DMS 273 (cell line): Measurements from ENCODE around the gene ZBTB39.
"Not testable (repeated sequence)": the region's sequence is repeated elsewhere in the genome, so short reads cannot be mapped to it uniquely, and the experiment has no call there.

Experiments used
- DNase-seq: peaks from one replicate; lab custom pipeline; 2025; ENCODE audit not compliant: unreplicated experiment; lab: John Stamatoyannopoulos, UW

ZBTB39 gene, protein sequence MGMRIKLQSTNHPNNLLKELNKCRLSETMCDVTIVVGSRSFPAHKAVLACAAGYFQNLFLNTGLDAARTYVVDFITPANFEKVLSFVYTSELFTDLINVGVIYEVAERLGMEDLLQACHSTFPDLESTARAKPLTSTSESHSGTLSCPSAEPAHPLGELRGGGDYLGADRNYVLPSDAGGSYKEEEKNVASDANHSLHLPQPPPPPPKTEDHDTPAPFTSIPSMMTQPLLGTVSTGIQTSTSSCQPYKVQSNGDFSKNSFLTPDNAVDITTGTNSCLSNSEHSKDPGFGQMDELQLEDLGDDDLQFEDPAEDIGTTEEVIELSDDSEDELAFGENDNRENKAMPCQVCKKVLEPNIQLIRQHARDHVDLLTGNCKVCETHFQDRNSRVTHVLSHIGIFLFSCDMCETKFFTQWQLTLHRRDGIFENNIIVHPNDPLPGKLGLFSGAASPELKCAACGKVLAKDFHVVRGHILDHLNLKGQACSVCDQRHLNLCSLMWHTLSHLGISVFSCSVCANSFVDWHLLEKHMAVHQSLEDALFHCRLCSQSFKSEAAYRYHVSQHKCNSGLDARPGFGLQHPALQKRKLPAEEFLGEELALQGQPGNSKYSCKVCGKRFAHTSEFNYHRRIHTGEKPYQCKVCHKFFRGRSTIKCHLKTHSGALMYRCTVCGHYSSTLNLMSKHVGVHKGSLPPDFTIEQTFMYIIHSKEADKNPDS

DNA sequence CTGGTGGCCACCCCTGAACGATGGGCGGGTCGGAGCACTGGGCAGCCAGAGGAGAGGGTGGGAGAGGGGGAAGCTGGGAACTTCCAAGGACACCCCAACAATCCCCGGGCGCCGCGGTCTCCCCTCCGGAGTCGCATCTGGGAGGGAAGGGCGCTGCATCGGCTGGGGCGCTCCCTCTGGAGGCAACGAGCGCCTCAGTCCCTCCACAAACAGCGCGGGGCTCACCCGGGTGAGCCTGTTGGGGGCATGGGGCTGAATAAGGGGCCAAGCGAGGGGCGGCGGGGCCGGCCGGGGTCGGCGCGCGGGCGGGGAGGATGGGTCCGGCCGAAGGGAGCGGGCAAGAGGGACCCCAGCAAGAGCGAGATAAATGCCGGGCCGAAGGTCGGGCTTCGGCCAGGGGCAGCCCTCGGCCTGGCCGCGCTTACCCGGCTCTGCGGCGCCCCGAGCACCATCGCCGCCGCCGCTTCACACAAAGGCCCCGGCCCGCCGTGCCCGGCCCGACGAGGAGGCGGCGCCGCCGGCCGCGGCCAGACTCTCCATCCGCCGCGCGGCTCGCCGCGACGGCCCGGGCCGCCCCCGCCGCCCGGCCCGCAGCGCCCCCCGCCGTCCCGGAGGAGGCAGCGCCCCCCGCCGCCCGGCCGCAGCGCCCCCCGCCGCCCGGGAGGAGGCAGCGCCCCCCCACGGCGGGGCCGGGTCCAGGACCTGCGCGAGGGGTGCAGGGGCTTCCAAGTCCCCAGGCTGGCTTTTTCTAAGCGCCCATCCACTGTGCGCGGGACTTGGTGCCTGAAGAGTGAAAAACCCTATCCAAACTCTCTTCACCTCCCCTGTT, at the start of gene ZBTB39:
TSS of gene ZBTB39 (minus strand) at position 567 of the 829 bp plus-strand sequence. CDS start 1,629 bp downstream, outside the sequence.
- DNase-seq, result peak; percentile 83

DNA sequence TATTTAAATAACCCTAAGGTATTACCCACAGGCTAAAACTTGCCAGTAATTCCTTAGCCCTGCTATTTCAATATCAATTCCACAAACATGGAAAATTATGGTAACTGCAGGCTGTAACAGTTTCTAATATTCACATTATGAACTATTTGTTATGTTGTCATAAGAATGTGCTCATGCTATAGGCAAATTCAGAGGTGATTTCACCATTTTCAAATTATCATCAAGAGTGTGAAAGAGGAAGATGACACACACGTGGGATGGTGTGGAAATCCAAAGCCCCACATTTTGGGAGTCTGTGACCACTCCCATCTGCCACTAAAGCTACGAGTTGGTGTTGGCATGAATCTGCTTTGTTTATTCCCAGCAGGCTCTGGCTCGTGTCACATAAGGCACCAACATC, 49.5 kb upstream of the ZBTB39 start:
- no peak for DNase-seq

DNA sequence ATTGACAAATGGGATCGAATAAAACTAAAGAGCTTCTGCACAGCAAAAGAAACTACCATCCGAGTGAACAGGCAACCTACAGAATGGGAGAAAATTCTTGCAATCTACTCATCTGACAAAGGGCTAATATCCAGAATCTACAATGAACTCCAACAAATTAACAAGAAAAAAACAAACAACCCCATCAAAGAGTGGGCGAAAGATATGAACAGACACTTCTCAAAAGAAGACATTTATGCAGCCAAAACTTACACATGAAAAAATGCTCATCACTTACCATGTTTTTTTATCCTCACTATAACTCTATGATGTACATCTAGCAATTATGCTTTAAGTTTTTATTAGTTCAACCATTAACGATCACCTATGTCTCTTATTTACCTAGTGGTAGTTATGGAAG, 47.6 kb upstream of the ZBTB39 start:
- not testable (repeated sequence) for DNase-seq

DNA sequence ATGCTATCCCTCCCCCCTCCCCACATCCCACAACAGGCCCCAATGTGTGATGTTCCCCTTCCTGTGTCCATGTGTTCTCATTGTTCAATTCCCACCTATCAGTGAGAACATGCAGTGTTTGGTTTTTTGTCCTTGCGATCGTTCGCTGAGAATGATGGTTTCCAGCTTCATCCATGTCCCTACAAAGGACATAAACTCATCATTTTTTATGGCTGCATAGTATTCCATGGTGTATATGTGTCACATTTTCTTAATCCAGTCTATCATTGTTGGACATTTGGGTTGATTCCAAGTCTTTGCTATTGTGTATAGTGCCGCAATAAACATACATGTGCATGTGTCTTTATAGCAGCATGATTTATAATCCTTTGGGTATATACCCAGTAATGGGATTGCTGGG, 46.8 kb upstream of the ZBTB39 start:
- DNase-seq, result not testable (repeated sequence)

DNA sequence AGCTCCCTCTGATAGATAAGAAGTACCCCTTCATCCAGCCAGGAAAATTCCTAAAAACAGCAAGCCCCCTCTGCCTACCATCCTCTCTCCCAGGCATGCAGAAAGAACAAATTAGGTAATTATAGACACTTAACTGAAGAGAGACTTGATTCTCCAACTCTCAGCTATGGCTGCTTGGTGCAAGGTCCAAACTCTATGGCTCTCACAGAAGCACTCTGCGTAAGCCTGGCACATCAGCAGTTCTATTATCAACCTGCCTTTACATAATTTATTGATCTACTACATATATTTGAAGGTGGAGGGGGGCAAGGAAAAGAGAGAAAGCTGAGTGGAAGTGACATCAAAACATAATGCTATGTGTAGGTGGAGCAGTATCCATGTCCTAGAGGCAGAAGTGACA, 44.7 kb upstream of the ZBTB39 start:
- no peak for DNase-seq

DNA sequence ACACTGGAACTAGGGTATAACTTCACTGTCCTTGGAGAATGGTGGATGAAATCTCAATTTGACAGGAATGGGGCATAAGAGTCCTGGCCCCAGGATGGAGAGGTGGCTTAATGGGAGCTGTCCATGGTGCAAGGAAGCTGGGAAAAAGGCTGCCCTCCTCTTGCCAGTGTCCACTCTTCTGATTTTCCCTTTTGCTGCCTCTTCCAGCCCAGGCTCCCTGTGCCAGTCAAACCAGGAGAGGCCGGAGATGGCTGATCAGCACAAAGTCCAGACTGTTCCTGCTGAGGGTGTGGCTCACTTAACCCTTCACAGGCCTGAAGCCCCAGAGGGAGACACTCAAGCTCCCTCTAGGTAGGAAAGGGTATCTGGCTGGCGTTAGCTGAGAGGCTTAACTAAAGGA, 43.5 kb upstream of the ZBTB39 start, which contains the start of gene MYO1A:
TSS of gene MYO1A (minus strand) at position 240 of the 400 bp plus-strand sequence. CDS start 1,806 bp downstream, outside the sequence.
- no peak for DNase-seq

DNA sequence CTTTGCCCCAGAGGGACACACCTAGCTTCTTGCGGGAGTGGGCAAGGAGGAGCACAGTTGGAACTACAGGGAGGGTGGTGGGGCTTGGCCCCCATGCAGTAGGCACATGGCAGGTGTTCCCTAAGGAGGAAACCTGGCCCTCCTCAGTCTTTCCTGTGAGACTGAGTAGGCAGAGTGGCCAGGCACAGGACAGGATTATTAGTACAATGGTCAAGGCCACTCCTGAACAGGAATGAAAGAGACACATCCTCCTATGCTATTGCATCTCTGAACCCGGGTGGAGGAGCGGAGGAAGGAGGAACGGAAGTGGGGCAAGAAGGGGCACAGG, 42.7 kb upstream of the ZBTB39 start:
- DNase-seq, result no peak

DNA sequence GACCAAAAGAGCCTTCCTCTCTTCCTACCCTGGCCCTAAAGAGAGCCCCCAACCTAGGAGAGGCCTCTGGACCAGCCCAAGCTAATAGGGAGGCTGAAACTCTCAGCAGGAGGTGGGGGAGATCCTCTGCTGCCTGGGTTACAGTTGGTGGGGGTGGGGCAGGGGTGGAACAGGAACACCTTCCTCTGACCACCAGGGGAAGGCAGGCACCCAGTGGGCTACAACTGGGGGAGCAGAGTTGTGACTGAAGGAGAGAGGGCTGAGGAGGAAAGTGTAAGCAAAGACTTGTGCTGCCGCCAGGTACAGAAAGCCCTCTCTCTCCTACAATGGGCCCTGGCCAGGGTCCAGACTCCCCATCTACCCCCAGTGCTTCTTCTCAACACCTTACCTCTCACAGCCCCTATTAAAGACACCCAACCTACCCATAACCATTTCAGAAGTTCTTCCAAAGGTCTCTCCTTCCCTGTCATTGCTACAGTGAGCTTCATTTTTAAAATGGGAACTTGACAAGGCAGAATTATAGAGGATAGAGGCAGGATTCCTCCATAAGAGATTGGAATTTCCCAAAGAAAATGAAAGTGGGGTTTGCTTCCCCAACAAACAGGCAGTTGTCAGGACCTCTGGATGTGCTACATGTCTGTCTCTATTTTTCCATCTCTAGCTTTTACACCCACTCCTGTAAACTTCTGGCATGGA, 42.2 kb upstream of the ZBTB39 start:
- no peak for DNase-seq

DNA sequence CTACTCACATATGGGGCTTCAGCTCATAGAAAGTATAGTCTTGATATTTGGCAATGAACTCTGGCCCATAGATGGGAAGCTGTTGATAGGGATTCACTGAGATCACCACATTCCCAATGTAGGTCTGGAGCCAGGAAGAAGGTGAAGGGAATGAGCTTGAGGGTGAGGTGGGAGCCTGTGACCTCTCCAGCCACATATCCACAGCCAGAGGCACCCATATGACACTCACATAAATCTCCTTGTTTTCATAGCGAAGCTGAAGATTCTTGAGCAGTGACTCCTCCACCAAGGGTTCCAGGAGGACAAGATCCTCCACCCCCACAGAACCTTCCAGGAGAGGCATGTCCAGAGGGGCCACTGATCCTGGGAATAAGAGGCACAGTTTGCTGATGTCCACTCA, 41.6 kb upstream of the ZBTB39 start:
- DNase-seq, result no peak

DNA sequence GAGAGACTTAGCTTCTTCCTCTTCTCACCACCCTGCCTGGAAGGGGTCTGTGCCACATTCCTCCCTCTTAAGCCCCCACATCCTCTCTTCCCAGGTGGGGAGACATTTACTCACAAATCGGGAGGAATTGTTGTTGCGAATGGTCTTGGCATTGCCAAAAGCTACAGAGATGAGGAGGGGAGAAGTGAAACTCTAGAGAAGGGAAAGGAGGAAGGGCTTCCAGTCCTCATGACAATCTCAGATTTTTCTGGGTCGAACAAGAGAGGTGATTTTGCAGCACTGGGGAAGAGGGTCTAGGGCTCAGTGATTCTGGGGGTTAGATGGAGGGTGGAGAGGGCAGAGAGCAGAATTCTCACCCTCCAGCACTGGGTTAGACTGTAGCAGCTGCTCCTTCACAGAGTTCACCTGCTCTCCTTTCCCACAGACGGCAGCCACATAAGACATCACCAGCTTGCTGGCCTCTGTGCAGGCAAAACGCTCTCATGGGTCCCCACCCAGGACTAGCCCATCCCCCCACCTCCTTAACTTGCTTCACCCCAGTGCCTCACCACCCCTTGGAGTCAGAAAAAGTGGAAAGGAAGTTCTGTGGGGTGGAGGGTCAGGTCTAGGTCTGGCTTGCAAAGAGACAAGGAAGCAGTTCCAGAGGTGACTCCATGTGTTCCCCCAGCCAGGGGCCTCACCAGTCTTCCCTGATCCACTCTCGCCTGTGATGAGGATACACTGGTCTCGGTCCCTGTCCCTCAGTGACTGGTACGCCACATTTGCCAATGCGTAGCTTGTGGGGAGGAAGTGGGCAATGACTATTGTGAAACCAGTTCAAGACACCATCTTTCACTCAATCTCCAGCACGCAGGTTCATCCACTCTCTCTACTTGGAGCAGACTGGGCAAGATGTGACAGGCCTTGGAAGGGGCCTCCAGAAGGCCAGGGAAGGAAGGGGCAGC, 40.9 kb upstream of the ZBTB39 start:
- no peak for DNase-seq

DNA sequence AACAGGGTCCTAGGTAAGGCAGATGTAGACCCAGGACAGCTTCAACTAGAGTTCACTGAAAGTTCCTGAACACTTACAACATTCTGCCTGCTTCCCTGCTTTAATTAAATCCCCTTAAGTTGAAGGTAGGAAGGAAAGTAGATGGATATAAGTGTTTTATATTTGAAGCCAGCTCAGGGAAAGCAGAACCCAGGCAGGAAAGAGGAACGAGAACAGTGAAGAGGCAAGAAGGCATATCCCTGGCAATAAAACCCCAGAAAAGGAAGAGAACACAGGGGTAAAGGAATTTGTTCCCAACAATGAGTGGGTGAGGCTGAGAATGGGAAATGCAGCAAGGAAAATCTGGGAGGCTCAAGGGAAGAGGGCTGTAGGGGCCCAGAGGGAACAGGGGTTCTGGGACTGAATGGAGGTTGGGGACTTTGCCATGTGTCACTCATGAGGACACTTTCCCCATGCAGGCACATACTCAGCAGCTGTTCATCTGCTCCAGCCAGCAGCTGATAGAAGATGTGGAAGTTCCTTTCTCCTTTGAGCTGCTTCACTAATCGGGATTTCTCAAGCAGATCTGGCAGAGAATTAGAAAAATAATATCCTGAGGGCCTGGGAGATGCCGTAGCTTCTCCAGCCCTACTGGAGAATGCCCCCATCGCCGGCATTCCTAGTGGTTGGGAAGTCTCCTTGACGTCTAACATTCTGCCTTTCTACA, 39.9 kb upstream of the ZBTB39 start:
- no peak for DNase-seq

DNA sequence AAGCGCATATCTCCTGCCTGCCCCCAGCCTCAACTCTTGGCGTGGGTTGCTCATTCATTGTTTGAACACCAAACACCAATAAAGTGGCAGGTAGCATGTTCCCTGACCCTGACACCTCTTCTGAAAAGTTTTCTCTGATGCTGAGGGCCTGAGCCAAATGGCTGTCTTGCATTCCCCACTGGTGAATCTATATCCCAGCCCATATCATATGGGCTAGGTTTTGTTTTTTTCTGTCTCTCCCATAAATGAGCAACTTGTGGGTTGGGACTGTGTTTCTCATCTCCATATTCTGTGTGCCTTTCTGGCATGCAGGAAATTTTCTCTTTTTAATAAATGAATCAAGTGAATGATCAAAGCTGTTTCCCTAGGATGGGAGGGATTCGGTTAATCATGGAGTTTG, 38.5 kb upstream of the ZBTB39 start:
- DNase-seq, result no peak

DNA sequence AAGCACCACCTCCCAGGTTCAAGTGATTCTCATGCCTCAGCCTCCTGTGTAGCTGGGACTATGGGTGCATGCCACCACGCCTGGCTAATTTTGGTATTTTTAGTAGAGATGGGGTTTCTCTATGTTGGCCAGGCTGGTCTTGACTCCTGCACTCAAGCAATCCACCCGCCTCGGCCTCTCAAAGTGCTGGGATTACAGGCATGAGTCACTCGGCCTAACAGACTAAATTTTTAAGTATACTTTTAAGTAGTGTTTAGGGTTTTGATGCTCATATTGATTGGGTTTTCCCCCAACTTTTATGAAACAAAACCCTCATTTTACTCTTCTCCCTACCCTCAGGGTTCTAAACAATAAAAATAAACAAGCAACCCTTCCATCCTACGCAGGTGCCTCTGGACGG, 38.1 kb upstream of the ZBTB39 start:
- DNase-seq, result no peak

DNA sequence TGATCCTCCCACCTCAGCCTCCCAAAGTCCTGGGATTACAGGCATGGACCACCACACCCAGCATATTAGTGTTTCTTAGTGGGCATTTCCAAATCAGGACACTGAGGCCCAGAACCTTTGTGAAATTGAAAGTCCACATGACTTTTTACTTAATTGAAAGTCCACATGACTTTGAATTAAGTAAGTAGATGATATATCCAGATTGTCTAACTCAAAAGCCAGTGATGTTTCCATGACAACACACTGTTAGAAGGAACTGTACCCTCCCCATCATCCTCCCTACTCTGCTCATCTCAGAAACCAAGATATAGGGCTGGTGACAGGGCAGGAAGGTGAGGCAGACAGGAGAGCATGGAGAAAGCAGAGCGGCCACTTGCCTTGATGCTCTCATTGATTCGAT, 36.3 kb upstream of the ZBTB39 start:
- DNase-seq, result no peak

DNA sequence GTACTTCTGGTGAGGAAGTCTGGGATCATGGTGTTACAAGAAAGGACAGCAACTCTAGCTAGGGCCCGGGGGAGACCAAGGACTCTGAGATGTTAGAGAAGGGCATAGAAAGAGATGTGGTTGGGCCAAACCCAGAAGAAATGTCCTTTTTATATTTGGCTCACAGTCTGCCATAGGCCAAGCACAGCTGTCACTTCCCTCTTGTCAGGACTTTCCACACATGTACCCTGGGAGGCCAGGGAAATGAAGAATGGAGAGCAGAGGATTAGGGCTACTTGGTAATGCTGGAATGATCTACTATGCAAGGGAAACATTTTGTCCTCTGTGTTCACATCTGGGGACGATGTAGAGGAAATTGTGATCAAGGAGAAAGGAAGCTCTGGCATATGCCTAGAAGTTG, 34.4 kb upstream of the ZBTB39 start:
- DNase-seq, result no peak

DNA sequence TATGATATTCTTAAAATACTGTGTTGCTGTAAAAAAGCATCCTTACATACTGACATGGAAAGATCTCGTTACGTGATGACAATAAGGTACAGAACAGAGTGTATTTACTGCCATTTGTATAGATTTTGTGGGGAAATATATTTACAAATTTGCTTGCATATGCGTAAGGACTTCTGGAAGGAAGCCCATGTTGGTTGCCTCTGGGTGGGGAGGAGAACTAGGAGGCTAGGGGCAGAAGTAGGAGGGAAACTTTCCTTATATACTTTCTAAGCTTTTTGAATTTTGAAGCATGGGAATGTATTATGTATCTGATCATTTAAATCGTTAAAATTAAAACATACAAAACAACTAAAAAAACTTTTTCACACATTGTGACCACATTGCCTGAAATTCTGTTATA, 33.9 kb upstream of the ZBTB39 start:
- DNase-seq, result no peak

DNA sequence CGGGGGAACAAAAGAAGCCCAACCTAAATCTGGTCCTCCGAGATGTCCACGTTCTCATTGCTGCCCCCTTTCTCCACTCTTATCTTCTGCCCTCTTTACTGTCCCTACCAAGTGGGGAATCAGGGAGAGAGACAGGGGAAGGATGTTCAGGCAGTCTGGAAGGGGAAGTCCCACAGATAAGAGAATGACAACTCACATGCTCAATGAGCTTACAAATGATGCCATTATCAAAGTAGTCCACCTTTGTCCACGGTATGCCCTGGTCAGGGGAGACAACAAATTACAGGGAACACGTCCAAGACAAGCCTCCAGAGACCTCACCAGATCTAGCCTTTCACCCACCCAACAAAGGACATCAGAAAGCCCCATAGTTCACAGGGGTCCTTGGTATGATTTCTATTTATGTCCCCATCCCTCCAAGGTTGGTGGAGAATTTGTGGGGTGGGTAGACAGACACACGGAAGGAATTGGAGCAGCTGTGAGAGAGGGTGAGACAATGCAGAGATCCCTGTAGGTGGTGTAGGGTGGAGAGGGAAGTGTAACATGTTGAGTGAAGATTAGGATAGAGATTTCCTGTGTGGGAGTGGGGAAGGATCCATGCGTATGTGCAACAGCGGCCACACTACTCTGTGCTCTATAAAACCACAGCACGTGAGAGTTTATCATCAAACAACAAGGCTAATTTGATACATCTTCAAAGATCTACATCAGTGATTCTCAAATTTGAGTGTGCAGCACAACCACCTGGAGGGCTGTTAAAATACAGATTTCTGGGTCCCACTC, 32.9 kb upstream of the ZBTB39 start:
- DNase-seq, result no peak

DNA sequence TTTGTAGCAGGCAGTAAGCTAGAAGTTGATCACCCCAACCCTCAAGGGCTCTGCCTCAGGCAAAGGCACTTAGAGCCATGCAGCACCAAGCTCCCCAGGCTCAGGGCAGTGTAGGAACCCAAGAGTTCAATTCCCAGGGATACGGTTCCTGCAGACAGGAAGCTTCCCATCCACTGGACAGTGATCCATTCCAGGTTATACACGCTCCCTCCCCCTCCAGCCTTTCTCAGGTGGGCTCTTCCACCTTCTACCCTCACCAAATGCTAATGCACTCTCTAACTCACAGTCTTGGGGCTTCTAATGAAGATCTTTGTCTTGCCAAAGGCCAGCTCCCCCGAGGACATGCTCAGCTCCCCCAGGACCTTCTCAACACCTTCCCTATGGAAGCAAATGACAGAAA, 30.9 kb upstream of the ZBTB39 start:
- DNase-seq, result no peak

DNA sequence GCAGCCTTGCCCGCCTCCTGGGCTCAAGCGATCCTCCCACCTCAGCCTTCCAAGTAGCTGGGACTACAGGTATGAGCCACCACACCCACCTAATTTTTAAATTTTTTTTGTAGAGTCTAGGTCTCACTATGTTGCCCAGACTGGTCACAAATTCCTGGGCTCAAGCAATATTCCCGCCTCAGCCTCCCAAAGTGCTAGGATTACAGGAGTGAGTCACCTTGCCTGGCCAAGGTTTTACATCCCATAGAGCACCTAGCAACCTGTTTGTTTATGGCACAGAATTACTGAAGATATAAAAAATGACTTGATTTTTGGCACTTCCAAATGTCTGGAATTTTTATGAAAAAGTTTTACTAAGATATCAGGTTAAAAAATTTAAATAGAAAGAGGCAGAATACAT, 27.1 kb upstream of the ZBTB39 start:
- no peak for DNase-seq
